Lower leg skin (tissue), 4 donors: ENCODE results near the gene BRF1. TPM values are rescaled to one million over a fixed set of nuclear protein-coding genes. Genes with fewer than 3 reads are reported as not detected.

ENCODE experiments used
- DNase-seq, 2 donors: peaks; one replicate each; pipeline ENCODE4 v3.0.0-alpha.2; 2019; ENCODE audit warnings: low spot score in 2 of 2
- H3K4me3 ChIP-seq: fragments of 200-600 bp; sonication (generic); 2 replicates; pipeline ENCODE4 v1.5.1; 2017; ENCODE audit warnings: mild to moderate bottlenecking, low read depth; ENCODE audit not compliant: poor library complexity, severe bottlenecking
- POLR2A ChIP-seq, 2 donors: fragments of 450-650 bp; IDR thresholded peaks; one replicate each; pipeline ENCODE4 v1.6.1; 2016 to 2017; ENCODE audit warnings: antibody characterized with exemption in 2 of 2, mild to moderate bottlenecking in 1 of 2, moderate library complexity in 1 of 2
- WGBS, 2 donors: methylation state at CpG; one replicate each; pipeline ENCODE4 v1.1.5; 2018; 5-methylcytosine and 5-hydroxymethylcytosine counted together
- intact Hi-C: fragments of 100-400 bp; cut with DNase I; formaldehyde crosslinking; loops from one replicate; pipeline ENCODE4 v1.15.0; 2023; ENCODE audit warnings: low total_unique reads
- total RNA-seq, 4 donors: library from RNA; depleted of rRNA; stranded (reverse); fragments of >200 nt; gene quantifications; one replicate each; pipeline ENCODE4 v1.1.0, GENCODE V29; 2016
- TF ChIP-seq, protein P1 (sequence below), 3 donors: fragments of 450-650 bp; IDR thresholded peaks; one replicate each; pipeline ENCODE4 v1.5.1; 2016; ENCODE audit warnings: antibody characterized with exemption in 3 of 3, mild to moderate bottlenecking in 3 of 3, moderate library complexity in 2 of 3

Gene BRF1
- total RNA-seq, 4 donors from 2014 or later: 32.7 to 74.5 (median 43.0) TPM

DNA sequence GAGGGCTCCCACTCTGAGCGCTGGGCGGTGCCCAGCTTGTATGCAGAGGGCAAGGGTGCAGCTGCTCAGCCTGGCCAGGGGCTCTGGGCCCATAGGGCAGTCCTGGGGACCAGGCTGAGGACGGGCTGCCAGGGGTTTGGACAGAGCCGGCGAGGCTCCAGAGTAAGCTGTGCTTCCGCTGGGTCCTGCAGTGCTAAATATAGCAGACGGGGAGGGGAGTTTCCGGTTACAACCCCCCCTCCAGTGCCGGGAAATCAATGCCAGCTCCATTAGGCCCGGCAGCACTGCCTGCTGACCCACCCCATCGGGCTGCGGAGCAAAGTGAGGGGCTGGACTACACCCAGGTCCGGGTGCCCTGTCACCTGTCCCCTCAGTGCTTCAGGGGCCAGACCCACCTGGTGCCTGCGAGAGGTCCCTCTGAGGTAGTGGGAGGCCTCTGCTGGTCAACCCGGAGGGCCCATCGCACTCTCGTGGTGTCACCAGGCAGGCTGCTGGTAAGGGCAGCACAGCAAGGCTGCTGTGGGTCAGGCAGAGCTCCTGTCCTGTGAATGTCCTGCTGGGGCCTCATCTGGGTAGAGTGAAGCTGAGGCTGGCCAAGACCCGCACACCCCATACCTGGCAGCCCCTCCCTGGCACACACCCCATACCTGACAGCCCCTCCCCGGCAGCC is 129.7 kb downstream of the BRF1 start:
- intact Hi-C loops: no loop called here
- 46 to 47% methylated on average over 9 to 13 of the region's 19 CpGs for WGBS, 2 donors
- TF ChIP-seq, protein P1, sequence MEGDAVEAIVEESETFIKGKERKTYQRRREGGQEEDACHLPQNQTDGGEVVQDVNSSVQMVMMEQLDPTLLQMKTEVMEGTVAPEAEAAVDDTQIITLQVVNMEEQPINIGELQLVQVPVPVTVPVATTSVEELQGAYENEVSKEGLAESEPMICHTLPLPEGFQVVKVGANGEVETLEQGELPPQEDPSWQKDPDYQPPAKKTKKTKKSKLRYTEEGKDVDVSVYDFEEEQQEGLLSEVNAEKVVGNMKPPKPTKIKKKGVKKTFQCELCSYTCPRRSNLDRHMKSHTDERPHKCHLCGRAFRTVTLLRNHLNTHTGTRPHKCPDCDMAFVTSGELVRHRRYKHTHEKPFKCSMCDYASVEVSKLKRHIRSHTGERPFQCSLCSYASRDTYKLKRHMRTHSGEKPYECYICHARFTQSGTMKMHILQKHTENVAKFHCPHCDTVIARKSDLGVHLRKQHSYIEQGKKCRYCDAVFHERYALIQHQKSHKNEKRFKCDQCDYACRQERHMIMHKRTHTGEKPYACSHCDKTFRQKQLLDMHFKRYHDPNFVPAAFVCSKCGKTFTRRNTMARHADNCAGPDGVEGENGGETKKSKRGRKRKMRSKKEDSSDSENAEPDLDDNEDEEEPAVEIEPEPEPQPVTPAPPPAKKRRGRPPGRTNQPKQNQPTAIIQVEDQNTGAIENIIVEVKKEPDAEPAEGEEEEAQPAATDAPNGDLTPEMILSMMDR (IDR thresholded peaks at IDR 0.05): no peak
- no peak for TF ChIP-seq POLR2A (IDR thresholded peaks at IDR 0.05)
- DNase-seq: no peak
- no peak overlapping the region for H3K4me3 ChIP-seq

DNA sequence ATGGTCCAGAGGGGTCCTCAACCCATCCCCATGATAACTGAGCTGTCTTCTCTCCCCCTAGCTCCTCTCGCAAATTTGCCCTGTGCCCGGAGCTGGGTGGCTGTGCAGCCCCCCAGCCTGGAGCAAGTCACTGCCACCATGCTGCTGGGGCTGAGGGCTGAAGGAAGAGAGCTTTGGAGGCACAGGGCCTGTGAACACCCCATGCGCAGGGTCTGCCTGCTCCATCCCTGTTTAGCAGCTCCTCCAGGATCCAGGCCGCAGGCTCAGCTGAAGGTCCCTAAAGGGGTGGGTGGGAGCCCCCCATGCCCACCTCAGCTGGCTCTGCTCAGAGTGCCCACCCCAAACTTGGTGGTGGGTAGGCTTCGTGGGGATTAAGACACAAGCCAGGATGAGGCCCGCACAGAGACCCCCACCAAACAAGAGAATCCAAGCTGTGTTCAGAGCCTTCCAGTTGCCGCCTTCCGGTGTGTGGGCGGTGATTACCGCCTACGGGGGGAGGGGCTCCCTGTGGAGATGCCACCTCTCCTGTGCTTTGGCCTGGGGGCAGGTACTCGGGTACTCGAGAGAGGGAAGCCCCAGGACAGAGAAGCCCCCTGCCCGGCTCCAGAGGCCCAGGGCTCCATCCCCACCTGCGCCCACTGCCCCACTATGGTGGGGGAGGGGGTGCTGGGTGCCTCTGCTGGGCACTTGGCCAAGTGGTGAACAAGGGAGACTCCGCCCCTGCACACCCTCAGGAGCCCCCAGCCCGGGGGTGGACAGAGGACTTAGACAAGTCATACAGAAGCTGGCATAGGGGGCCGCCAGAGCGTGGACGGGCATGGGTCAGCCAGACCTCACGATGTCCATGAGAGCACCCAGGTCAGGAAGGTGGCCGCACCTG is 130.8 kb downstream of the BRF1 start:
- H3K4me3 ChIP-seq: no peak overlapping the region
- intact Hi-C loops: loop anchor here (10.0 kb wide), 1 partner anchor 75 kb away; no protein-coding TSS in a partner anchor
- 65 to 79% methylated on average over 15 to 20 of the region's 22 CpGs for WGBS, 2 donors
- TF ChIP-seq, protein P1 (IDR thresholded peaks at IDR 0.05): no peak
- TF ChIP-seq POLR2A (IDR thresholded peaks at IDR 0.05): no peak
- no peak for DNase-seq

DNA sequence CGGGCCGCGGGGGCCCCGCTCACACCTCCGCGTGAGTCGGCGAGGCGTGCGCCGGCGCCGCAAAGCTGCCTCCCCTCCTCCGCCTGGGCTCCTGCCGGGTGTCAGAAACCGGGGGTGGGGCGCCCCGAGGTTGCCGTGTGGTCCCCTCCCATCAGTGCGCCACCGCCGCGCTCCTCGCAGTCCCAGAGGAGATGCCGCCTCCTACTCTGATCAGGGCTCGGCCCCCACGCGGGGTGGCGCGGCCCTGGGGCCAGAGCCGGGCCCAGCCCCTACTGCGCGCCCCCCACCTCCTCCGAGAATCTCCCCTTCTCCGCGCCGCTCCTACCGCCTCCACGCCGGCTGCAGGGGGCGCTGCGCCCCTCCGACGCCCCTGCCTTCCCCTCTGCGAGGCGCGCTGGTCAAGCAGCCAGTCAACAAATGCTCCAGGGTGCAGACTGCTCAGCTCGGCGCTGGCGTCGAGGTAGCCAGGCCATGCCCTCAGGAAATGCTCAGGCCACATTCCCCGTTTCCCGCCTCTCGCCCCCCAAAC is 131.8 kb downstream of the BRF1 start:
- intact Hi-C loops: loop anchor here (10.0 kb wide), 1 partner anchor 74 kb away; no protein-coding TSS in a partner anchor
- TF ChIP-seq, protein P1 (IDR thresholded peaks at IDR 0.05): no peak
- TF ChIP-seq POLR2A (IDR thresholded peaks at IDR 0.05): no peak
- DNase-seq: no peak
- WGBS, 2 donors: 6 to 56% methylated on average over 3 to 50 of the region's 54 CpGs
- no peak overlapping the region for H3K4me3 ChIP-seq

DNA sequence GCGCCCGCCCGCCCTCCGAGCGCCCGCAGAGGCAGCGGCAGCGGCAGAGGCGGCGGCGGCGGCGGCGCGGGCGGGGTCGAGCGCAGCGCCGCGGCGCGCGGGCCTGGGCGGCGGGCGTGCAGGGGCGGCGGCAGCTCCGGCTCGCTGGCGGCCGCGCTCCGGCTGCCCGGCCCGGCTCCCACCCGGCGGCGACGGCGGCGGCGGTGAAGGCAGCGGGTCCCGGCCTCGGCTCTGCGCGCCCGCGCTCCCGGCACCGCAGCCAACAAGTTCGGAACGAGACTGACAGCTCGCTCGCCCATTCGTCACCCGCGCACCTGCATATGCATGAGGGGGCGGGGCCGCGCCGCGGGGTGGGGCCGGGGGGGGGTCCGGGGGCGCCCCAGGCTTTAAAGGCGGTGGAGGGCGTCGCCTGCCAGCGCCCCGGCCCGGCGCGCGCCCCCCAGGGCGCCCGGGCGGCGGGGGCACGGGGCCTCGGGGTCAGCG is 132.3 kb downstream of the BRF1 start, which contains the start of gene JAG2:
Gene JAG2 (minus strand): TSS at position 281 of the 483 bp plus-strand sequence. CDS start 356 bp downstream, outside the sequence.
- WGBS, 2 donors: 0% methylated on average over 30 of the region's 84 CpGs; no CpG with 5 or more reads in 1 of the 2 donors
- TF ChIP-seq, protein P1 (IDR thresholded peaks at IDR 0.05): no peak
- no peak for TF ChIP-seq POLR2A (IDR thresholded peaks at IDR 0.05)
- no peak for DNase-seq
- intact Hi-C loops: loop anchor here (10.0 kb wide), 1 partner anchor 74 kb away; no protein-coding TSS in a partner anchor
- H3K4me3 ChIP-seq: peak within 1 kb of the TSS; percentile 6

DNA sequence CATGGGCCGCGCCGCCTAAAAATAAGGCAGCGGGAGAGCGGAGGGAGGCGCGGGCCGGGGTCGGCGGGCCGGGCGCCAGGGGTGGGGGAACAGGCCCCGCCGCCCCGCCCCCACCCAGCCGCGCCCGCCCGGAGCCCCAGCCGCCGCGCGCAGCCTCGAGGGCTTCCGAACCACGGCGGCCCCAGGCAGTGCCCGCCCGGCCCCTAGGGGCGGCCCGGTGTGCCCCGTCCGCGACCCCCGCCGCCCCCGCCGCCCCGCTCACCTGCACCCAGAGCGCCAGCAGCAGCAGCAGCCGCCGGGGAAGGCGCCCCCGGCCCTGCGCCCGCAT is 132.7 kb downstream of the BRF1 start:
- peak overlapping the region; percentile 6 for H3K4me3 ChIP-seq
- WGBS, 2 donors: 0% methylated on average over 17 of the region's 46 CpGs; no CpG with 5 or more reads in 1 of the 2 donors
- DNase-seq: no peak
- TF ChIP-seq POLR2A (IDR thresholded peaks at IDR 0.05): no peak
- TF ChIP-seq, protein P1 (IDR thresholded peaks at IDR 0.05): no peak
- intact Hi-C loops: loop anchor here (10.0 kb wide), 1 partner anchor 73 kb away; no protein-coding TSS in a partner anchor
